OCI-LY1 (cell line): ENCODE measurements around the gene RARS1.

Experiments used
- H2AFZ ChIP-seq: fragments of 200-600 bp; sonication (generic), shearing (Covaris generic); 2 replicates; pipeline ENCODE4 v1.6.0; 2014; ENCODE audit warnings: antibody characterized with exemption, mild to moderate bottlenecking, low read length
- H3F3A ChIP-seq: fragments of 200-600 bp; sonication (generic), shearing (Covaris generic); 2 replicates; pipeline ENCODE4 v1.6.0; 2014; ENCODE audit warnings: mild to moderate bottlenecking, antibody characterized with exemption, low read length, moderate library complexity; ENCODE audit not compliant: insufficient read depth
- H3K27ac ChIP-seq: fragments of 200-600 bp; sonication (generic); 2 replicates; pipeline ENCODE4 v1.5.1; 2014; ENCODE audit warnings: low read length, mixed run types, mild to moderate bottlenecking, low read depth; ENCODE audit not compliant: poor library complexity, severe bottlenecking
- H3K27me3 ChIP-seq: fragments of 200-600 bp; sonication (generic); 2 replicates; pipeline ENCODE4 v1.6.0; 2014; ENCODE audit warnings: antibody characterized with exemption, mild to moderate bottlenecking, low read length, moderate library complexity; ENCODE audit not compliant: insufficient read depth
- H3K36me3 ChIP-seq: fragments of 200-600 bp; sonication (generic); 2 replicates; pipeline ENCODE4 v1.6.1; 2014; ENCODE audit warnings: mild to moderate bottlenecking, antibody characterized with exemption, low read length, moderate library complexity, mixed read lengths; ENCODE audit not compliant: insufficient read depth
- H3K4me1 ChIP-seq: fragments of 200-600 bp; sonication (generic); 2 replicates; pipeline ENCODE4 v1.5.1; 2014; ENCODE audit warnings: mild to moderate bottlenecking, low read length, moderate library complexity; ENCODE audit not compliant: insufficient read depth, severe bottlenecking
- H3K4me2 ChIP-seq: fragments of 200-600 bp; sonication (generic), shearing (Covaris generic); 2 replicates; pipeline ENCODE4 v1.6.1; 2014; ENCODE audit warnings: low read length
- H3K4me3 ChIP-seq: fragments of 200-600 bp; sonication (generic); 2 replicates; pipeline ENCODE4 v1.5.1; 2014; ENCODE audit warnings: low read length, low read depth, mild to moderate bottlenecking, mixed read lengths; ENCODE audit not compliant: poor library complexity, severe bottlenecking
- H3K79me2 ChIP-seq: fragments of 200-600 bp; shearing (Covaris generic); 2 replicates; pipeline ENCODE4 v1.6.1; 2016; ENCODE audit warnings: mixed run types, low read length, mixed read lengths; ENCODE audit not compliant: insufficient read depth
- H3K9ac ChIP-seq: fragments of 200-600 bp; sonication (generic), shearing (Covaris generic); 2 replicates; pipeline ENCODE4 v1.6.1; 2014; ENCODE audit warnings: mild to moderate bottlenecking, low read length, mixed read lengths
- H3K9me2 ChIP-seq: fragments of 200-600 bp; sonication (generic), shearing (Covaris generic); 2 replicates; pipeline ENCODE4 v1.6.1; 2014; ENCODE audit warnings: low read depth, mild to moderate bottlenecking, low read length, mixed read lengths
- H3K9me3 ChIP-seq: fragments of 200-600 bp; shearing (Covaris generic); 2 replicates; pipeline ENCODE4 v1.6.1; 2014; ENCODE audit warnings: low read length, mixed read lengths
- H4K20me1 ChIP-seq: fragments of 200-600 bp; sonication (generic), shearing (Covaris generic); 2 replicates; pipeline ENCODE4 v1.6.0; 2016; ENCODE audit warnings: mild to moderate bottlenecking, low read length; ENCODE audit not compliant: insufficient read depth
- EZH2 ChIP-seq: fragments of 200-600 bp; sonication (generic), shearing (Covaris generic); IDR thresholded peaks from 2 replicates; pipeline ENCODE4 v1.8.0; 2017; ENCODE audit warnings: borderline replicate concordance, mixed run types, mild to moderate bottlenecking, antibody characterized with exemption, low read length, moderate library complexity, mixed read lengths
- TF ChIP-seq, protein P1 (sequence below): fragments of 200-600 bp; sonication (generic), shearing (Covaris generic); IDR thresholded peaks from 2 replicates; pipeline ENCODE4 v1.5.1; 2017; ENCODE audit warnings: mild to moderate bottlenecking, antibody characterized with exemption, low read length, moderate library complexity, mixed read lengths

RARS1 gene

DNA sequence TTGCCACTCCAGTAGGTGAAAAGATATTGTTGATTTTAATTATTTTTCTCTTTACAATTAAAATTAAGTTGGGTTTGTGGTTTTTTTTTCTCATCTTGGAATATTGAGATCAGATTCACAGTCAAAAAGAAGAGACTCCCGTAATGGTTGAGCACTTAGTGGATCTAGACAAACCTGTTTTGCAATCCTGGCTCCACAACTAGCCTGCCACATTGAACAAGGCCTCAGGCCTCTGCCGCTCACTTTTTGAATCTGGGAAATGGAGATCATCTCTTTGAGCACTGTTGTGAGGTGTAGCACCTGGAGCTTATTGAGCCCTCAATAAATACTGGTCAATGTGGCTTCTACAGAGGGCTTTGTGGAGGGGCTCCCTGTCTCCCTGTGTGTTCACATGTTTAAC lies 37.1 kb upstream of the RARS1 start:
- TF ChIP-seq EZH2, result no peak
- TF ChIP-seq, protein P1, sequence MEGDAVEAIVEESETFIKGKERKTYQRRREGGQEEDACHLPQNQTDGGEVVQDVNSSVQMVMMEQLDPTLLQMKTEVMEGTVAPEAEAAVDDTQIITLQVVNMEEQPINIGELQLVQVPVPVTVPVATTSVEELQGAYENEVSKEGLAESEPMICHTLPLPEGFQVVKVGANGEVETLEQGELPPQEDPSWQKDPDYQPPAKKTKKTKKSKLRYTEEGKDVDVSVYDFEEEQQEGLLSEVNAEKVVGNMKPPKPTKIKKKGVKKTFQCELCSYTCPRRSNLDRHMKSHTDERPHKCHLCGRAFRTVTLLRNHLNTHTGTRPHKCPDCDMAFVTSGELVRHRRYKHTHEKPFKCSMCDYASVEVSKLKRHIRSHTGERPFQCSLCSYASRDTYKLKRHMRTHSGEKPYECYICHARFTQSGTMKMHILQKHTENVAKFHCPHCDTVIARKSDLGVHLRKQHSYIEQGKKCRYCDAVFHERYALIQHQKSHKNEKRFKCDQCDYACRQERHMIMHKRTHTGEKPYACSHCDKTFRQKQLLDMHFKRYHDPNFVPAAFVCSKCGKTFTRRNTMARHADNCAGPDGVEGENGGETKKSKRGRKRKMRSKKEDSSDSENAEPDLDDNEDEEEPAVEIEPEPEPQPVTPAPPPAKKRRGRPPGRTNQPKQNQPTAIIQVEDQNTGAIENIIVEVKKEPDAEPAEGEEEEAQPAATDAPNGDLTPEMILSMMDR, result no peak
- H3K27ac ChIP-seq, result no peak overlapping the region
- no peaks in the 10 kb centered on the region for H3K27me3 ChIP-seq
- H3K4me3 ChIP-seq, result no peak overlapping the region
- H3F3A ChIP-seq, result no peaks in the 10 kb centered on the region
- H3K9me3 ChIP-seq, result no peaks in the 10 kb centered on the region
- no peak overlapping the region for H2AFZ ChIP-seq
- no peaks in the 10 kb centered on the region for H3K9me2 ChIP-seq
- H3K4me1 ChIP-seq, result no peaks in the 10 kb centered on the region
- no peak overlapping the region for H3K4me2 ChIP-seq
- H3K79me2 ChIP-seq, result no peaks in the 10 kb centered on the region
- no peak overlapping the region for H3K9ac ChIP-seq
- H3K36me3 ChIP-seq, result no peaks in the 10 kb centered on the region; the same call in 1 of the 2 replicates
- no peaks in the 10 kb centered on the region for H4K20me1 ChIP-seq

DNA sequence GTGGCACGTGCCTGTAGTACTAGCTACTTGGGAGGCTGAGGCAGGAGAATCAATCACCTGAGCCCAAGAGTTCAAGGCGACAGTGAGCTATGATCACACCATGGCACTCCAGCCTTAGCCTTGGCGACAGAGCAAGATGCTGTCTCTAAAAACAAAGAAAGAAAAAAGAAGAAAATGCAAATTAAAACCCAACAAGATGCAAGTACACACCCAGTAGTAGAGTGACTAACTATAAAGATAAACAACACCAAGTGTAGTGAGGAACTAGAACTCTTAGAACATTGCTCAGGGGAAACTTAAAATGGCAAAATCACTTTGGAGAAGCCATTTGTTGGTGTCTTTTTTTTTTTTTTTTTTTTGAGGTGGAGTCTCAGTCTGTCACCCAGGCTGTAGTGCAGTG lies 34.7 kb upstream of the RARS1 start:
- Histone ChIP-seq H3K4me1 (no peaks in the 10 kb centered on the region), H2AFZ (no peak overlapping the region), H3K79me2 (no peaks in the 10 kb centered on the region), H3K27ac (no peak overlapping the region), H3K9me3 (no peaks in the 10 kb centered on the region), H3K4me2 (no peak overlapping the region), H3K9me2 (no peaks in the 10 kb centered on the region), H3K36me3 (no peaks in the 10 kb centered on the region), H3F3A (no peaks in the 10 kb centered on the region), H3K4me3 (no peak overlapping the region), H4K20me1 (no peaks in the 10 kb centered on the region), H3K27me3 (no peaks in the 10 kb centered on the region), H3K9ac (no peak overlapping the region)
- TF ChIP-seq, protein P1, result no peak

DNA sequence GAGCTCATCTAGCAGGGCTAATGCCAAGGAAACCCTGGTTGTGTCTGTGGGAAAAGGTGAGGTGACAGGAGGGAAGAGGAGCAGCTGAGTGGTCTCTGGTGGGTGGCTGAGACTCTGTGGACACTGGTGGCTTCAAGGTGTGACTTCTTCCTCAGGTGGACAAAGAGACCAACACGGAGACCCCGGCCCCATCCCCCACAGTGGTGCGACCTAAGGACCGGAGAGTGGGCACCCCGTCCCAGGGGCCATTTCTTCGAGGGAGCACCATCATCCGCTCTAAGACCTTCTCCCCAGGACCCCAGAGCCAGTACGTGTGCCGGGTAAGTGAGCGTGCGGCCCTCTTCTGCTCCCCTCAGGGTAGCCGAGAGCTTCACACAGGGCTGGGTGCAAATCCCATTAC lies 31.1 kb upstream of the RARS1 start:
- H4K20me1 ChIP-seq, result no peaks in the 10 kb centered on the region
- no peak overlapping the region for H3K4me2 ChIP-seq
- no peaks in the 10 kb centered on the region for H3K4me1 ChIP-seq
- no peaks in the 10 kb centered on the region for H3K79me2 ChIP-seq
- H3K27me3 ChIP-seq, result no peaks in the 10 kb centered on the region
- no peaks in the 10 kb centered on the region for H3F3A ChIP-seq
- H3K9me3 ChIP-seq, result no peaks in the 10 kb centered on the region
- TF ChIP-seq, protein P1, result no peak
- H2AFZ ChIP-seq, result no peak overlapping the region
- no peak overlapping the region for H3K27ac ChIP-seq
- H3K36me3 ChIP-seq, result peaks cover 14% of the 10 kb centered on the region
- H3K9ac ChIP-seq, result no peak overlapping the region
- H3K9me2 ChIP-seq, result no peaks in the 10 kb centered on the region
- H3K4me3 ChIP-seq, result no peak overlapping the region
